GM23338 (cell line): ENCODE data around the gene TFF2.

Experiments used
- CREB1 ChIP-seq: fragments of 250-450 bp; sonication (Bioruptor Pico); IDR thresholded peaks from 2 replicates; pipeline ENCODE4 v1.5.0; 2020; ENCODE audit warnings: low read depth, mild to moderate bottlenecking, moderate library complexity
- CTCF ChIP-seq, 2 experiments: fragments of 200-600 bp in 1 of 2; sonication (generic) in 1 of 2; conservative IDR thresholded peaks; 2 replicates each; pipeline versions ENCODE4 v1.5.1 to v1.6.1; 2016 to 2017; ENCODE audit warnings: antibody characterized with exemption in 2 of 2, low read depth in 2 of 2, mild to moderate bottlenecking in 2 of 2, moderate library complexity in 1 of 2
- EZH2 ChIP-seq: fragments of 200-600 bp; sonication (generic); IDR thresholded peaks from one replicate; pipeline ENCODE4 v1.8.0; 2017; ENCODE audit warnings: antibody characterized with exemption, mild to moderate bottlenecking, low read depth; ENCODE audit not compliant: unreplicated experiment
- EZH2phosphoT487 ChIP-seq: fragments of 200-600 bp; sonication (generic); IDR thresholded peaks from one replicate; pipeline ENCODE4 v1.8.1; 2018; ENCODE audit warnings: antibody characterized with exemption; ENCODE audit not compliant: unreplicated experiment

DNA sequence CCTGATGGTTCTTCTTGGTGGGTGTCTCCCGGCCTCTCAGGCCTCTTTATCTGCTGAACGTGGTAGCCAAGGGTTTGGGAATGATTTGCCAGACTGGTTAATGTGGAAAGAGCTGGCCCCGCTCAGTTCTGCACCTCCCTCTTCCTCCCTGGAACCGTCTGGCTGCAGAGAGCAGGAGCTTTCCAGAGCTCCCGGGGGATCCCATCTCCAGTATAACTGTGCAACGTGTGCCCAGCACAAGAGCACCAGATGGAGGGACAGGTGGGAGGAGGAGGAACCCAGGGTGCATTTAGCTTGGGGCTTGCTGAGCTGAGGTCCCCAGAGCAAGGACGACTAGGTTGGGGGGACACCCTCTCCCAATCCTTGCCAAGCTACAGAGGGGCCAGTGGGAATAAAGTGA lies 10.5 kb upstream of the TFF2 start:
- no peak for TF ChIP-seq CREB1 (CRISPR knock-in tag)
- TF ChIP-seq EZH2phosphoT487: no peak
- no peak for TF ChIP-seq EZH2
- no peak for TF ChIP-seq CTCF (conservative IDR thresholded peaks at IDR 0.05; ENCODE audit: low read depth in 2 of 2)
